Measurements from ENCODE around the gene B3GAT1. TPM values are rescaled to one million over a fixed set of nuclear protein-coding genes. Genes with fewer than 3 reads are reported as not detected.
"Not testable (repeated sequence)": the region's sequence is repeated elsewhere in the genome, so short reads cannot be mapped to it uniquely, and the experiment has no call there.

Gene B3GAT1
- total RNA-seq, 4 donors from 2014 or later = 0.19 to 0.72 (median 0.55) TPM

GRCh38 chr11:134349109-134349801, 62.8 kb downstream of the B3GAT1 start:
- no peak for TF ChIP-seq CTCF (IDR thresholded peaks at IDR 0.05)
- no peak for DNase-seq (ENCODE audit: low spot score)
- ATAC-seq (ENCODE audit: low FRiP score) = no peak

- no peak for TF ChIP-seq CTCF (IDR thresholded peaks at IDR 0.05)
- DNase-seq (ENCODE audit: low spot score) (no peak), ATAC-seq (ENCODE audit: low FRiP score) (no peak)
Measured at GRCh38 chr11:134347441-134347840, 64.6 kb downstream of the B3GAT1 start.

- DNase-seq (ENCODE audit: low spot score) (no peak), ATAC-seq (ENCODE audit: low FRiP score) (no peak)
- no peak for TF ChIP-seq CTCF (IDR thresholded peaks at IDR 0.05)
Measured at GRCh38 chr11:134346976-134347350, 65.1 kb downstream of the B3GAT1 start.

GRCh38 chr11:134346101-134346975, 65.7 kb downstream of the B3GAT1 start:
- no peak for DNase-seq (ENCODE audit: low spot score)
- no peak for ATAC-seq (ENCODE audit: low FRiP score)
- no peak for TF ChIP-seq CTCF (IDR thresholded peaks at IDR 0.05)

- TF ChIP-seq CTCF (IDR thresholded peaks at IDR 0.05) = no peak
- no peak for ATAC-seq (ENCODE audit: low FRiP score)
- no peak for DNase-seq (ENCODE audit: low spot score)
Measured at GRCh38 chr11:134345237-134345550, 66.8 kb downstream of the B3GAT1 start.

- ATAC-seq (ENCODE audit: low FRiP score) = peak; percentile 22
- not testable (repeated sequence) for DNase-seq (ENCODE audit: low spot score)
Measured at GRCh38 chr11:134344497-134345236, 67.4 kb downstream of the B3GAT1 start.

- ATAC-seq (ENCODE audit: low FRiP score) (no peak), DNase-seq (ENCODE audit: low spot score) (no peak)
- TF ChIP-seq CTCF (IDR thresholded peaks at IDR 0.05) = no peak
Measured at GRCh38 chr11:134343646-134344045, 68.4 kb downstream of the B3GAT1 start.

All from omental fat pad (tissue), 4 donors.